NCI-H82 treated with DMSO at 0.1 percent for 48 hours (cell line): Measurements from ENCODE around the gene HSD17B8.

Experiments used
- DNase-seq: peaks from one replicate; lab custom pipeline; 2025; ENCODE audit not compliant: unreplicated experiment; lab: John Stamatoyannopoulos, UW

Gene HSD17B8

GRCh38 chr6:33204415-33205190 lies at the start of gene HSD17B8:
Gene HSD17B8, plus strand, starts transcription at chr6:33204655. Its CDS starts 14 bp downstream, at chr6:33204669.
- DNase-seq, result peak; percentile 79

- no peak for DNase-seq
Measured at GRCh38 chr6:33156561-33156960, 47.9 kb upstream of the HSD17B8 start.

DNA sequence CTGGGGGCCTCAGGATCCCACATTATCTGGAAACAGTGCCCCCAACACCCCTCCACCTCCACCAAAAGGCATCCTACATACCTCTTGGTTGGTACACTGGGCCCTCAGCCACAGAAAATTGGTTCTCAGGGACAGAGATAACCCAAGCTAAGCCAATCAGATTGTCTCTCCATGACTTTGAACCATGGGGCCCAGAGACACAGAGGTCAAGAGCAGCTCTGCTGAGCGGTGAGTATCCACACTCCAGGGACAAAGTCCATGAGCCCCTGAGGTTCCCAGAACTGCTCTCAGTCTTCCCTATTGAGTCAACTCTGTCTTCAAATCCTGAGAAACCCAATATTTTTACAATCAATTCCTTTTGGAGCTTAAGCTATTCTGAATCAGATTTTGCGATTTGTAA lies 47.5 kb upstream of the HSD17B8 start:
- DNase-seq, result no peak

GRCh38 chr6:33160096-33160495 lies 44.4 kb upstream of the HSD17B8 start:
- DNase-seq, result no peak

DNA sequence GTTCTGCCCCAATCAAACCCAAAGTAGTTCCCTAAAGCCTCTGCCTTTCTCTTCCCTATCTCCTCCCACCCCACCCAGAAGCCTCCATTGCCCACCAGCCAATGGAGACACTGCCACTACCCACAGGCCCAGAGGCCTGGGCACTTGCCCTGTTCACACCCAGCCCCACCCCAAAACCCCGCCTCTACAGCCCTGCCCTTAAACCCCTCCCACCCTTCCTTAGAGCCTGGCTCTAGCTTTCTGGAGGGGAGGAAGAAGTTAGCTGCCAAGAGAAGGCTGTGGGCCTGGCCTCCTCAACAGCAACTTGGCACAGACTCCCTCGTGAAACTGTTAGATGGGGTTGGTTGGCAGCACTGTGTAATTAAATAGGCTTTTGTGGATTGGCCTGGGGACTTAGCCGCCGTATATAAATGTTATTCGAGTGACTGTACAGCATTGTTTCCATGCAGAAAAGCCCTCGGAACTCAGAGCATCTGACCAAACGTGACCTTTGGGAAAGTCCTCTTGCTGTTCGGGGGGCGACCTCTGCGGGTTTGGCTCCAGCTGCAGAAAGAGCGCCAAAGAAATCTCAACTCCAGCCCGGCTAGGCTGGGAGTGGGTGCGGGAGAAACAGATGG lies 43.6 kb upstream of the HSD17B8 start:
- DNase-seq, result no peak

GRCh38 chr6:33161354-33162331 lies 42.8 kb upstream of the HSD17B8 start:
- no peak for DNase-seq

- no peak for DNase-seq
Measured at GRCh38 chr6:33163540-33163939, 40.9 kb upstream of the HSD17B8 start.

GRCh38 chr6:33164176-33164575 lies 40.3 kb upstream of the HSD17B8 start:
- DNase-seq, result no peak

DNA sequence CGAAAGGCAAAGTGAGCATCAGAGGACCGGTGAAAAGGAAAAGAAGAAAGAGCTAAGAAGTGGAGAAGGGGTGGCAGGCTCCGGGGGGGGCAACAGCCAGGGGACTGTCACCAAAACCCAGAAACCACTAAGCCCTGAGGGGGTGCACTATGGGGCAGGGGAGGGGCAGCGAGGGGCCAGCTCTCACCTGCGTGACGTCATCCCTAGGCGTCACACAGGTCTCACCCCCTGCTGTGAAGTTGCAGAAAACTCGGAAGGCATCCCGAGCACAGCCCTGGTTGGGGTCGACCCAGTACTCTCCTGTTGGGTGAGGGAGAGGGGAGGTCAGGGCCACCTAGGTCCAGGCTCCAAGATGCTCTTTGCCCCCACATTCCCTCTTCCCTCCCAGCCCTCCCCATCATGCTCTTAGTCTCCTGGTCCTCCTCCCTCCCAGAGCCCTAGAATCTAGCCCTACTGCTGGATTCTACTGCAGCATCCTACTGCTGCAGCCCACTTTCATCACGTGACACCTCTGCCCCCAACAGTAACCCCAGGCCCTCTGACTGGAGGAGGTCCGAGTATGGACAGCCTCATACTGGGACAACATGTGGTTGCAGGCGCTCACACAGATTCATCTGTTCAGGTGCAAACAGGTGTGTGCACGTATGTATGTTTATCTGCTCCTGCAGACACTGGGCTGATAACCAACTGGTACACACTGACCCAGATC lies 39.6 kb upstream of the HSD17B8 start:
- no peak for DNase-seq

GRCh38 chr6:33165581-33166258 lies 38.7 kb upstream of the HSD17B8 start:
- no peak for DNase-seq

GRCh38 chr6:33166363-33166762 lies 38.1 kb upstream of the HSD17B8 start:
- DNase-seq, result no peak

- DNase-seq, result no peak
Measured at GRCh38 chr6:33166811-33167210, 37.6 kb upstream of the HSD17B8 start.

GRCh38 chr6:33167374-33168283 lies 36.8 kb upstream of the HSD17B8 start:
- no peak for DNase-seq

- no peak for DNase-seq
Measured at GRCh38 chr6:33168284-33168601, 36.2 kb upstream of the HSD17B8 start.

DNA sequence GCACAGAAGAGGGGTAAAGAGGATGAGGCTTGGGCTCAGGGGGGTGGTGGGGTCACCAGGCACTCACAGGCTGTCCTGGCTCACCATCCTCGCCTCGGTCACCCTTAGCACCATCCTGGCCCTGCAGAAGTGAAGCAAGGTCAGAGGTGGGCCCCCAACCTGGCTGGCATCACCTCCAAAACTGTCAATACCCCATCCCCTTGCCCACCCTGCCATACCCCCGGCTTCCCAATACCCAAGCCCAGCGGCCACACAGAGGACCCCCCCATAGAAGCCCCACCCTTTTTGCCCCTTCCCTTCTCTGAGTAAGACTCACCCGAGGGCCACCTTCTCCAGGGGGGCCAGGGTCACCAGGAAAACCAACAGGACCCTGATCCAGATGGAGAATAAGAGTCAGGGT lies 35.8 kb upstream of the HSD17B8 start:
- DNase-seq, result no peak

- DNase-seq, result no peak
Measured at GRCh38 chr6:33169291-33170175, 34.9 kb upstream of the HSD17B8 start.

GRCh38 chr6:33170176-33171015 lies 34.1 kb upstream of the HSD17B8 start:
- no peak for DNase-seq
